HL-60/S4 treated with retinoic acid at 250 ng/mL for 4 days and 3 days (cell line): ENCODE results near the gene RPS6KB1.
"Not testable (repeated sequence)": the region's sequence is repeated elsewhere in the genome, so short reads cannot be mapped to it uniquely, and the experiment has no call there.

Experiments used
- in situ Hi-C: fragments of 300-500 bp; cut with MboI; formaldehyde crosslinking; loops from 2 replicates; pipeline ENCODE4 v1.7.0; 2022; ENCODE audit warnings: low sequenced_read_pairs

RPS6KB1 gene

GRCh38 chr17:59892924-59893675 lies at the start of gene RPS6KB1, which contains the start of gene TUBD1:
TSS of gene RPS6KB1 (plus strand) at chr17:59893121. CDS start at chr17:59893185, 64 bp downstream.
TSS of gene TUBD1 (minus strand) at chr17:59892943. CDS start at chr17:59891002, 1,941 bp downstream.
- in situ Hi-C loops = no loop called here

- in situ Hi-C loops = no loop called here
Measured at GRCh38 chr17:59844884-59845594, 47.9 kb upstream of the RPS6KB1 start.

- in situ Hi-C loops = no loop called here
Measured at GRCh38 chr17:59845595-59846393, 47.1 kb upstream of the RPS6KB1 start.

DNA sequence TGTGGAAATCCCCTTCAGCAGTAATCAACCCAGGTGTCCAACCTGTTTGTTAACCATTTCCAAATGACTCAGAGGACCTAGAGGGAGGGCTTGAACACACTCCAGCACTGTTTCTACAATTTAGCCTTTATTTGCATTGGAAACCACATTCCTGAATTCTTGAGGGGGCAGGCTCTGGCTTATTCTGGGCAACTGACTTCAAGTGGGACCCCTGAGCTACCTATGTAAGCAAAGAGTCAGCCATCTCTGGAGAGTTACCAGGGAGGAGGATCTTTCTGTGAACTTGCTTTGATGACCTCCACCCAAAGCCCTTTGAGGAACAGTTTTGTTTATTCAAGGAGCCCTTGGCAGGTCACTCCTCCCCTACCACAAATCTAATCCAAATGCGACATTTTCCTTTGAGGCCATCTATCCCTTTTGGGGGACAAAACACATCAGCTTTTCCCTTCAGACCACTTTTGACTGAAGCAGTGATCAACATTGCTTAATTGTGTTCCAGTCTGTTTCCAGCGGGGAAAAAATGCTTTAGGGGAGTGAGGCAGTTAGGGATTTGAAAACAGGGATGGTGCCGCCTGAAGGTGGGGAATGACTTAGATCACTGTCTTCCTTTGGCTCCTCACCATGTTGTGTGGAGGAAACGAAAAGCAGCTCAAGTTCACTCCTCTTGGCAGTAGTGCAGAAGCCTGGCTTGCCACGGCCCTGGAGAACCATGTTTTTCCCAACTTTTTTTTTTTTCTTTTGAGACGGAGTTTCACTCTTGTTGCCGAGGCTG lies 46.3 kb upstream of the RPS6KB1 start:
- in situ Hi-C loops = no loop called here

DNA sequence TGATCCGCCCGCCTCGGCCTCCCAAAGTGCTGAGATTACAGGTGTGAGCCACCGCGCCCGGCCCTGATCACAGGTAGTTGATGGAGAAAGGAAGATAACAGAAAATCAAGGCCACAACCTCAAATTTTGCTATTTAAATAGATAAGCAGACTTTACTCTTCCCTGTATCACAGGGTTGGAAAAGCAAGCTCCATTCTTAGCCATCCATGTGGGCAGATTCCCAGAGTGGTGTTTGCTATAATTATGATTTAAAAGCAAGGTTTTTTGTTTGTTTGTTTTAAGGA lies 44.6 kb upstream of the RPS6KB1 start:
- in situ Hi-C loops = no loop called here

- in situ Hi-C loops = no loop called here
Measured at GRCh38 chr17:59848778-59849177, 44.1 kb upstream of the RPS6KB1 start.

- in situ Hi-C loops = not testable (repeated sequence)
Measured at GRCh38 chr17:59850311-59850710, 42.6 kb upstream of the RPS6KB1 start.

- in situ Hi-C loops = no loop called here
Measured at GRCh38 chr17:59851439-59852375, 41.2 kb upstream of the RPS6KB1 start.

DNA sequence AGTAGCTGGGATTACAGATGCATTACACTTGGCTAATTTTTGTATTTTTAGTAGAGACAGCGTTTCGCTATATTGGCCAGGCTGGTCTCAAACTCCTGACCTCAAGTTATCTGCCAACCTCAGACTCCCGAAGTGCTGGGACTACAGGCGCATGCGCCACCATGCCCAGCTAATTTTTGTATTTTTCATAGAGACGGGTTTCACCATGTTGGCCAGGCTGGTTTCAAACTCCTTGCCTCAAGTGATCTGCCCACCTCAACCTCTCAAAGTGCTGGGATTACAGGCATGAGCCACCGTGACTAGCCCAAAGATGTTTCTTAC lies 40.1 kb upstream of the RPS6KB1 start:
- in situ Hi-C loops = not testable (repeated sequence)

DNA sequence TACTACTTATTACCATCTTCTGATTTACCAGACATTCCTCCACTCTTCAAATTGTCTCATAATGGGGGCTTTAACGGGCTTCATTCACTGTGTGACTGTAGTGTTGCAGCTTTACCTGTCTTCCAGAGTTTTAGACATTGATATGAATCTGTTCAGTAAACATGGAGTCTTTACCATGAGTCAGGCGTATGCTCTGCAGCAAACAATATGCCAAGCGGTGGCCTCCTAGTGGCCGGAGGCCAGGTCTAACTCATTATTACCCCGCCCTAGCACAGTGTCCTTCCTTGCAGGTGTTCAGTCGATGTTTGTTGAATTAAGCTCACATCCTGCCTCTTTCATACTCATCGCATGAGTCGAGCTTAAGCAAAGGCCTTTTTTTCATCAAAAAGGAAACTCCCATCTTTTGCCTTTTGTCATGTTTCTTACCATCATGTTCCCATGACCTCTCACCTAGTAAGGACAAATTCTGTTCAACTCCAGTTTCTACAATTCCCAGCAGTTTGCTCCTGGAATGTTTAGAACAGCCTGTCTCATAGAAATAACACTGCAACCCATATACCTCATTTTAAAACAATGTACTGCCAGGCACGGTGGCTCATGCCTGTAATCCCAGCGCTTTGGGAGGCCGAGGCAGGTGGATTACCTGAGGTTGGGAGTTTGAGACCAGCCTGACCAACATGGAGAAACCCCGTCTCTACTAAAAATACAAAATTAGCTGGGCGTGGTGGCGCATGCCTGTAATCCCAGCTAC lies 39.6 kb upstream of the RPS6KB1 start:
- in situ Hi-C loops = no loop called here

- in situ Hi-C loops = not testable (repeated sequence)
Measured at GRCh38 chr17:59853919-59854729, 38.8 kb upstream of the RPS6KB1 start.

- in situ Hi-C loops = no loop called here
Measured at GRCh38 chr17:59856859-59857794, 35.8 kb upstream of the RPS6KB1 start.

DNA sequence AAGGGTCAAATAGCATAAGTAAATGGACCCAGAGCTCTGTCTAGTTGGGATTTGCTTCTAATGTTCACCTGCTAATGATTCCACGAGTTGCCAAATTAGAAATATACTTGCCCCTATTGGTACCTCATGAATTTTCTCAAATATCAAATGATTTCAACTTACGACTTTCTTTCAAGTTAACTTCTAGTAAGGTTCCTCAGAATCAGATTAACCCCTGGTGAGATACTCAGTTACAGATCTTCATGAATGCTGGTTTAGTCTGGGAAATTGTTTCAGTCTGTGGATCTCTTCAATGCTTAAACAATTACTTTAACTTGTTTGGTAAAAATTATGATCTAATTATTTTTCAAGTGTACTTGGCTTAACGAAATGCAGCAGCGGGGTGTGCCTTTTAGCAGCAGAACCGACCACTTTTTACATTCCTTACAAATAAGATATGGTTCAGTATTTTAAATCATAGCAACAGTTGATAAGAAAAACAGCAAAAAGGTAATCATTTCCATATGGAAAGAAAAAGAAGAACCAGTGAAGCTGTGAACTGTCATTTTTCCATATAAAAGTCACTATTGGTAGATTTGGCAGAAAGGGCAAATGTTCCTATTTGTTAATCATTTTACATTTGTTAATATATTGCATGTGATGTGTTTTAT lies 34.6 kb upstream of the RPS6KB1 start:
- in situ Hi-C loops = no loop called here

- in situ Hi-C loops = no loop called here
Measured at GRCh38 chr17:59858932-59859331, 34.0 kb upstream of the RPS6KB1 start.

DNA sequence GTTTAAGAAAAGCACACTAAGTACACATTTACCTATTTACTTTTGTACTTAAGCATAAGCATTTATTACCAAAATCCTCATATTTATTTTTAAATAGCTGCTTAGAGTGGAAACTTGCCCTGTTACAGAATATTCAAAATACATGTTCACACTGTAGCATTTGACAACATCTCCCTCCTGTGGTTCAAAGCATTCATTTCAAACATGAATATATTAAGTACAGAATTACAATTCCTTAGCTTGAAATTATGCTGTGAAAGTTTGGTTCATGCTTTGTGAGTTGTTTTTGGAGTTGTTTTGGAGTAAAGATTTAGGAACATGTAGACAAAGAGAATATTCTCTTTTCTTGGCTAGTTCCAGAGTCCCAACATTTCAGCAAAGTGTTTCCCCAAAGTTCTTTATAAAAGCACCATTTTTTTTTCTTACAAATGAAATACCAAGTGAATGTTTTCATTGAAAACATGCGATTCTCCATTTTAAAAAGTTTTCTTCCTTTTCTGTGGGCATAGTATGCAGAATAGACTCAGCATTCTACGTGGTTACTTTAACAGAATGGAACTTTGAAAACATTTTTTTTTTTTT lies 33.4 kb upstream of the RPS6KB1 start:
- in situ Hi-C loops = no loop called here

GRCh38 chr17:59863616-59864015 lies 29.3 kb upstream of the RPS6KB1 start:
- in situ Hi-C loops = no loop called here

DNA sequence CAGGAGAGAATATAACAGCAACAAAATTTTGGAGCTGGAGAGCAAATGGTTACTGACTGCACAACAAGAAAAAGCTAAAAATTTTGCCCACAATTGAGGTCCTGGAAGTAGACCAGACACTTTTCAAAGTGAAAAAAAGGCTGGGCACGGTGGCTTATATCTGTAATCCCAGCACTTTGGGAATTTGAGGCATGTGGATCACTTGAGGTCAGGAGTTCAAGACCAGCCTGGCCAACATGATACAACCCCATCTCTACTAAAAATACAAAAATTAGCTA lies 23.0 kb upstream of the RPS6KB1 start:
- in situ Hi-C loops = no loop called here
